Activated naive CD4-positive, alpha-beta T cell treated with Interleukin-2 at 50 U/mL for 16 hours (primary cell): ENCODE data around the gene FRG2.
"Not testable (repeated sequence)": the region's sequence is repeated elsewhere in the genome, so short reads cannot be mapped to it uniquely, and the experiment has no call there.

Experiments used
- DNase-seq: peaks from one replicate; pipeline ENCODE4 v3.0.0-alpha.2; 2020

Gene FRG2

DNA sequence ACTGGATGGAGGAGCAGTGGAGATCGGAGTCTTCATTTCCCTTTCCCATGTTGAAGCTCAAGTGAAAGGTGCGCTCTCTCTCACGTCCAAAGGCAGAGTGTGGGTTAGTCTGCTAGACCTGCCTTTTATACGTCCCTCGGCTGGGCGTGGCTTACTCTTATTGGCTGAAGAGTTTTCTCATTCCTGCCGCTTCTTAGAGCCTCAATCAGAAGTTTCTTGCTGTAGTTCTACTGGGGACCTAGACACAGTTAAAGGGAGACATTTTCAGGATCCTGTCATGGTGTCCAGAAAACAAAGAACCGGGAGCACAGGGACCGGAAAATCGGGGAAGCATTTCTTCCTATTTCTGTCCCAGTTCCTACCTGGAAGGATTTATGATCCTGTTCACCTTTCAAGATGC is at the start of gene FRG2:
Gene FRG2 (minus strand): TSS at position 101 of the 400 bp plus-strand sequence. CDS start 52 bp downstream, at position 49.
- DNase-seq, result not testable (repeated sequence)

DNA sequence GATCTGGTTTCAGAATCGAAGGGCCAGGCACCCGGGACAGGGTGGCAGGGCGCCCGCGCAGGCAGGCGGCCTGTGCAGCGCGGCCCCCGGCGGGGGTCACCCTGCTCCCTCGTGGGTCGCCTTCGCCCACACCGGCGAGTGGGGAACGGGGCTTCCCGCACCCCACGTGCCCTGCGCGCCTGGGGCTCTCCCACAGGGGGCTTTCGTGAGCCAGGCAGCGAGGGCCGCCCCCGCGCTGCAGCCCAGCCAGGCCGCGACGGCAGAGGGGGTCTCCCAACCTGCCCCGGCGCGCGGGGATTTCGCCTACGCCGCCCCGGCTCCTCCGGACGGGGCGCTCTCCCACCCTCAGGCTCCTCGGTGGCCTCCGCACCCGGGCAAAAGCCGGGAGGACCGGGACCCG is 41.3 kb upstream of the FRG2 start:
- DNase-seq, result not testable (repeated sequence)

DNA sequence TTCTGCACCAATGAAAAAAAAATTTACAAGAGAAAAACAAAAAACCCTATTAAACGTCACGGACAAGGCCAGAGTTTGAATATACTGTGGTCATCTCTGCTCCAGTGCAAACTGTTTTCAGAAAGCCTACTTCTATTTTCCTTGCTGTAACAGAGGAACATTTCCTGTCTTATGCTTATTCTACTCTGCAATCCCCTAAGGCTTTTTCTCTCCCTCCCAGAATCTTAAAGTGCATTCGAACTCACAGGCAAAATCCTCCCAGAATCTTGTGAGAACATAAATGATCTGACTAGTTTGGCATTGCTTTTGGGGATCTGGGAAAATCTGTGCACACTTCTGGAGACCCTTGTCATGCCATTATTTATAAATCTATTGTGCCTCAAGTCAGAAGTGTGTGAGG is 37.7 kb upstream of the FRG2 start:
- not testable (repeated sequence) for DNase-seq

DNA sequence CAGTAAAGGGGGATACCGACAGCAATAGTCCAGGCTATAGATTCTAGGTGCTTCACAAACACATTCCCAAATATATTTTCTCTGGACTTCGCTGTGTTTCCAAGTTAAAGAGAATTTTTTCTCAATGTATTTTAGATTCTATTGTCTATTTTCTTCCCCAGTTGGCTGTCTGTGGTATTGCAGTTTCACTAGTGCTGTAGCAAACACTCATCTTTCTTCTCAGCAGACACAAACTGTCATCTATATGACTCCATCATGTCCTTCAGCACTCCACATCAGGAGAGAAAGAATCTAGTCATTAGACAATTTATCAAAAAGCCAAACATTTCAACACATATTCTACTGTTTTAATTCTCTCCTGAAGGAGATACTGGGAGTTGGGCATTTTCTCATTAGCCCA is 37.3 kb upstream of the FRG2 start, which contains the start of gene DBET:
Gene DBET (plus strand): TSS at position 161 of the 400 bp plus-strand sequence.
- DNase-seq, result not testable (repeated sequence)

DNA sequence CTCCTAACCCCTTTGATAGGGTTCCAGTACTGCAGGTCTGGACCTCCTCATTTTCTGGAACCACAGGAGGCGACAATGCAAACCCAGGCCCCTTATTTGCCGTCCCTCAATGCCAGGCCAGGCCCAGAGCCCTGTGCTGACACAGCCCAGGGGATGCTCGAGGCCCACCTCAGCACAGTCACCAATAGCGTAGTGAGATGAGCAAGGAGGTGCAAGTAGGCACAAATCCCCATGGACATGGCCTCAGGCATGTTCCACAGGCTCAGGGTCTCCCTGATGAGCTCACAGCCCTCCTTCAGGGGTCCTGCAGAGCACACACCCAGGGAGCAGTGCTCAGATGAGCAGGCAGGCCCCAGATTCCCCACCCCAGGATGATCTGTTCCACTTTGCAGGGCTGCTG is 31.9 kb upstream of the FRG2 start:
- not testable (repeated sequence) for DNase-seq

DNA sequence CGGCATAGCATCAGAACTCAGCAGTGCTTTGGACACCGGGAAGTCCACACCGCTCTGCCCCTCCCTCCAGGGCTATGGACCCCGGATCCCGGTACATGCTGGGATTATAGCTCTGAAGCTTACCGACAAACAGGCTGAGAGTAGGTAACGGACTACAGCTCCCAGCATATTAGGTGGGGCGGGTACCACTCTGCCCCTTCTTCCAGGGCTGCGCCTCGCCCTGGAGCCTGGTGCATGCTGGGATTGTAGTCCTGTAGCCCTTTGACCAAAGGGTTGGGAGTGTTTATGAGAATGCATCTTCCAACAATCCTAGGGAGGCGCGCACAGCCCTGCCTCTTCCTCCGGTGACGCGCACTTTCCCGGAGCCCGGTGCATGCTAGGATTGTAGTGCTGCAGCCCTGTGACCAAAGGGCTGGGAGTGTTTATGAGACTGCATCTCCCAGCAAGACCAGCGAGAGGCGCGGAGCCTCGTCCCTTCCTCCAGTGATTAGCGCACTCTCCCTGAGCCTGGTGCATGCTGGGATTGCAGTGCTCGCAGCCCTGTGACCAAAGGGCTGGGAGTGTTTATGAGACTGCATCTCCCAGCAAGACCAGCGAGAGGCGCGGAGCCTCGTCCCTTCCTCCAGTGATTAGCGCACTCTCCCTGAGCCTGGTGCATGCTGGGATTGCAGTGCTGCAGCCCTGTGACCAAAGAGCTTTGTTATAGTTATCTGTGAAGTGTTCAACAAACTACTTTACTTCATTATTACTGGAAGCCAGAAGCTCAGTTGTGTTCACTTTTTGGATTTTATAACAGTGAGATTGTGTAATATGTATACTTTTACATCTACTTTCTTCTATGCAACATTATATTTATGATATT is 22.6 kb upstream of the FRG2 start:
- DNase-seq, result not testable (repeated sequence)

DNA sequence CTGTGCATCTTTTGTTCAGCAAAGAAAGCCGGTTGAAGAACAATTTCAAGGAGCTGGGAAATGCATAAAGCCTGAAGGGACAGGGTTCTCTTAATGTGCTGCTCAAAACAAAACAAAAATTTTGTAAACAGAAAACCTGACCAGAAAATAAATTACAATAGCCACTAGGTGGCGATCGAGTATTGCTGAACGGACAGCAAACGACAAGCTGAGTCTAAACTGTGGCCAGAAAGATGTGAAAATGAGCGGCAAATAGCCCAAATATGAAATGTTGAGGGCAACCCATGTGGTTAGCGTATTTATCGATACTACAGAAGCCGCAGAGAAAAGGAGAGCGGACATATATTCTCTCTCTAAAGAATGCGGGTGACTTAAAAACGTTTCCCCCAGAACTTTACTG is 20.6 kb upstream of the FRG2 start:
- not testable (repeated sequence) for DNase-seq

DNA sequence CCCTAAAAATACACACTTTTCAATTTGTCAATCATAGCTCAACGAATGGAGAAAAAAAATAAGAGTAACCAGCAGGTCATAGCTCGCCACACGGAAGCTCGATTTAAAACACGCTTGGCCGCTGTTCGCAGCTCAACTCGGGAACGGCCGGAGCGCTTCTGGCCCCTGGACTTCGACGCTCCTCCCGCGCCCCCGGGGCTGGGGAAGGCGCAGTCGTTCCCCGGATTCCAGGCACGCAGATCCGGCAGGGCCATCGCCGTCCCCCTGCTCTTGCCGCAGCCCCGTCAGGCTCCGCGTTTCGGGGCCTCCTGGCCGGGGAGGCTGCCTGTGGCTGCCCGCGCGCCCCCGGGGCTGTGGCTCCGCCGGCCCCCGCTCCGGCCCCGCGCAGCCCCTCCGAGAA is 13.8 kb upstream of the FRG2 start:
- DNase-seq, result not testable (repeated sequence)

DNA sequence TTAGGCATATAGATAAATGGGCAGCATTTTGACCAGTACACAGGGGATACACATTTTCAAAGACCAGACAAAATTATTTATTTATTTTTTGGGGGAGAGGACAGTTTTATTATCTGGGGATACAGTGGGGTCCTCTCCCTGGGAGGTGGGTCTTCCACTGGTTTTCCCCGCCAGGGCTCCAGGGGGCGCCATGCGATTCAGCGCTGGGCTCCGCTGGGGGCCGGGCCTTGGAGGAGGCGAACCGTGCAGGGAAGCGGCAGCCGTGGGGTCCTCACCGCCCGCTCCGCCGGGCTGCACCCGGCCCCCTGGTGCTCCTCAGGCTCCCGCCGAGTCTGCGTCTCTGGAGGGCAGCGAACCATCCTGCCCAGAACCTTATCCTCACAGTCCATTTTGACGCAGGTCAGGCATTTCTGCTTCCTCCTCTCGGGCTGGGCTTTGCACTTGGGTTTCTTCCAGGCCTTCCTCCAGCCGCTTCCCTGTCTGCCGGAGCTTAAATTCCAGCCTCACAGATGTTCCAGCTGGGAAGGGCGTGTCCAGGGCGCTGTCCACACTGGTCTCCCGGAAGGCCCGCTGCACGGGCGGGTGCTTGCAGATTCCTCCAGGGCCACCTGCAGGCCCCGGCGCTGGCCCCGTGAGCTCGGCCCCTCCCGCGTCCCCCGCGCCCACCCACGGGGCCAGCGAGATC is 10.8 kb upstream of the FRG2 start:
- not testable (repeated sequence) for DNase-seq

DNA sequence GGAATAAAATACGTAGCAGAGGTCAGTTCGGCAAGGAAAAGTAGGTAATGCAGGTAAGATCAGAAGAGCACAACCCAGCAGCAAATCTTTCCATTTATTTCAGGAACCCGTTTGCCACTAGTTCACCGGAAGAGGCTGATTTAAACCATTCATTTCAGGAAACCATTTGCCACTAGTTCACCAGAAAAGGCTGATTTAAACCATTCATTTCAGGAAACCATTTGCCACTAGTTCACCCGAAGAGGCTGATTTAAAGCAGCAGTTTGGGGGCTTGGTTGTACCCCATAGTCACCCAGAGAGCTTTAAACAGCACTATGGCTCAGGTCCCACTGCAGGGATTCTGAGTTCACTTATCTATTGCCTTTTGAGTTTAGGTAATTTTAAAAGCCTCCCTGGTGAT is 4.2 kb upstream of the FRG2 start:
- not testable (repeated sequence) for DNase-seq

DNA sequence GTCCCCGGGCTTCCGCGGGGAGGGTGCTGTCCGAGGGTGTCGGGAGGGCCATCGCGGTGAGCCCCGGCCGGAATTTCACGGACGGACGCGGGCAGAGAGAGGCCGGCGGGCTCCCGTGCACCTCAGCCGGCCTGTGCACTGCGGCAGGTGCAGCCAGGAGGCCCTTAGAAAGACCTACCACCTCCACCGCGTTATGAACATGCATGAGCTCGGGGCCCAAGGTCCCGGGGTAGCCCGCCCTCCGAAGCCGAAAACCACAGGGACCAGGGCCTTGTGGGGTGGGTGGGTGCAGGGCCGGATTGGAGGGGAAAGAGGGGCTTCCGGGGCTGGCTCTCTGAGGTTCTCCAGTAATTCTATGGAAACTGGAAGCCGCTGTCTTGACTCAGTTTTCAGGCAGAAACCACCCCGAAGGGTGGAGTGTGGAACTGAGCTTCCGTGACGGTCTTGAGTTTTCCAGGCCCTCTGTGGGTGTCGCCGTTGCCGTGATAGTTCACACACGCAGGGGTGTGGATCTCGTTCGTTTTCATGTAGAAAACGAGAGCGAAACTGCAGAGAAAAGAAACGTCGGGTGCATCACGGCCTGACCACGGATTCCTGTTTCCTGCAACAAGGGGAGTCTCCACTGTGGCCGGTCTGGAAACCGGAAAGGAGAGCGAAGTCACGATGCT is 4.3 kb downstream of the FRG2 start:
- not testable (repeated sequence) for DNase-seq

DNA sequence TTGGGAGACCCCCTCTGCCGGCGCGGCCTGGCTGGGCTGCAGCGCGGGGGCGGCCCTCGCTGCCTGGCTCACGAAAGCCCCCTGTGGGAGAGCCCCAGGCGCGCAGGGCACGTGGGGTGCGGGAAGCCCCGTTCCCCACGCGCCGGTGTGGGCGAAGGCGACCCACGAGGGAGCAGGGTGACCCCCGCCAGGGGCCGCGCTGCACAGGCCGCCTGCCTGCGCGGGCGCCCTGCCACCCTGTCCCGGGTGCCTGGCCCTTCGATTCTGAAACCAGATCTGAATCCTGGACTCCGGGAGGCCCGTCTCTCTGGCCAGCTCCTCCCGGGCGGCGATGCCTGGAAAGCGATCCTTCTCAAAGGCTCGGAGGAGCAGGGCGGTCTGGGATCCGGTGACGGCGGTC is 5.1 kb downstream of the FRG2 start:
- not testable (repeated sequence) for DNase-seq

DNA sequence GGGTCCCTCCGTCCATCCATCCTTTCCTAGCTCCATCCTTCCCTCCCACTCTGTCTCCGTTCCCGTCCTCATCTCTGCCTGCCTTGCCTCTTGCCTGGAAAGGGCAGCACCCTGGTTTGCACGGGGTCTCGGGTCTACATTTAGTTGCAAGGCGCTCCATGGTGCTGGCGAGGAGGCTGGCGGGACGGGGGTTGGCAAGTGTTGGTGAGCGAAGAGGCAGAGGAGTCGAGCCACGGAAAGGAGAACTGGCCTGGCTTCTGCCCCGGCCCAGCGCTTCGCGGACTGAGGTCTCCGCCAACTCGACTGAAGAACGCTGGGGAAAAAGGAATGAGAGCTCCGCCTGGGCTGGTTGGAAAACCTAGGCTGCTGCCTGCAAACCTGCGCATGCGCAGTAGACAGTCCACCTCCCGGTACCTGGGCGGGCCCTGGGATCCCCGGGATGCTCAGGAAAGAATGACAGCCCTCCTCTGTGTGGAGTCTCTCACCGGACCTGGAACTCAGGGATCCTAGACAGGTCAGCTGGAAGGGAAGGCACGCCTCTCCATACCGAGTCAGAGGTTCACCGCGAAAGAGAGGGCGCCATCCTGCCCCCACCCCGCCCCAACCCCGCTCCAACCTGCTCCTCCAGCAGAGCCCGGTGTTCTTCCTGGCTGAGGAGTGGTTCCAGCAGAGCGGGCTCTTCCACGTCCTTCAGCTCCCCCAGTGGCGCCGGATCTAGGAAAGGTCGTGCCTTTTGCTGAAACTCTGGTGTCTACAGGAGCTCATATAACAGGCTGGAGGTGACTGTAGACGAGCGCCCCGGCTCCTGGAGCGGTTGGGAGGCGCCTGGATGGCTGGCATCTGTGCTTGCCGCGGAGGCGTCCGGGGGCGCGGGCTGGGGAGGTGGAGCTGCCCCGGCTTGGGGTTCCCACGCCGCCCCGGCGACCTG is 6.0 kb downstream of the FRG2 start:
- DNase-seq, result peak; percentile 13

DNA sequence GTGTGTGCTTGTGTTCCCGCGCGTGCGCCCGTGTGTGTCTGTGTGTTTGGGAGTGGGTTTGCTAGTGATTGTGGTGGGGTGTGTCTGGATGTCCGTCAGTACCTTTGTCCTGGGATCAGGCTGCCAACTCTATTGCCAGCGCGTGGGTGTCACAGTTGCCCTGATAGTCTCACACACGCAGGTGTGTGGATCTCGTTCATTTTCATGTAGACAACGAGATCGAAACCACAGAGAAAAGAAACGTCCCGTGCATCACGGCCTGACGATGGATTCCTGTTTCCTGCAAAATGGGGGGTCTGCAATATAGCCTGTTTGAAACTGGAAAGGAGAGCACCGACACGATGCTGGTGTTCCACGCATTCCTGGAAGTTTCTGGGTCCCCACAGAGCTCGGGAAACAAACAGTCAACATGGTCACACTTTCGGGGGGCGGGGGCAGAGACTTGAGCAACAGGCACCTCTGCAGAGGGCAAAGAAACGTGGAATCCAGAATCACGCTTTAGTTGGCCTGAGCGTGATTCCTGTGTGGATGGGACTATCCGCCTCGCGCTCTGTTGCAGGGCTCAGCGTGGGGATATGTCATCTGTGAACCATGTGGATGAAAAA is 7.1 kb downstream of the FRG2 start:
- not testable (repeated sequence) for DNase-seq

DNA sequence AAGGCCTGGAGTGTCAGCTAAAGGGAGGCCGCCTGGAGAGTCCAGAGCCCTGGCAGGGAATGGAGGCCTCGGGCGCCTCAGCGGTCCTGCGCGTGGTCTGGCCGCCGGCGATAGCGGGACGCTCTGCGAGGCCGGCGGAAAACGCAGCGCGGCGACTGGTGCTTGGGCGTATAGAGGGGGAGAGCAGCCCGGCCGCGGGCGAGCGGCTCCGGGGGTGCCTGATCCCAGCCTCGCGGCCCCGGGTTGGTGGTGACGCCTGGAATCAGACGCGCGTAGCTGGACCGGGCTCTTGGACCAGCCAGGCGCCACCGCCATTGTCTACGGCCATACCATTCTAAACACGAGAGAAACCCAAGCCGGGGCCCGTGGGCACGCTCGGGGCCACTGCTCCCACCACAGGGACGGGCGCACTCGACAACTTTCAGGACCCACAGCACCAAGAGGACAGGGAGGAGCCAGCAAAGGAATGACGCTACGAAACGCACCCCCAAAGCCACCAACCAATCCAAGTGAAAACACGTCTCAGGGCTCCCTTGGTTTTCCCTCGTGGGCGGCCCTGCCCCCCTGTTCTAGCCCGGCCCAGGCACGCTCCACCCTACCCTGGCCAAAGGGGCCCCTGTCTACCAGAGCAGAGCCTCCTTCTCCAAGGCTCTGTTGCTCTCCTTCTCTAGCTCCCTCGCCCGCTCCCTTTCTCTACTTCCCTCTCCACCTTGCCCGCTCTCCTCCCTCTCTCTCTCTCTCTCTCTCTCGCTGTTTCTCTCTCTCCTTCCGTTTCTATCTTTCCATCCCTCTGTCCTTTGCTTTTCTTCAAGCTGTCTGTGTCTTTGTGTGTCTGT is 7.8 kb downstream of the FRG2 start:
- DNase-seq, result no peak

DNA sequence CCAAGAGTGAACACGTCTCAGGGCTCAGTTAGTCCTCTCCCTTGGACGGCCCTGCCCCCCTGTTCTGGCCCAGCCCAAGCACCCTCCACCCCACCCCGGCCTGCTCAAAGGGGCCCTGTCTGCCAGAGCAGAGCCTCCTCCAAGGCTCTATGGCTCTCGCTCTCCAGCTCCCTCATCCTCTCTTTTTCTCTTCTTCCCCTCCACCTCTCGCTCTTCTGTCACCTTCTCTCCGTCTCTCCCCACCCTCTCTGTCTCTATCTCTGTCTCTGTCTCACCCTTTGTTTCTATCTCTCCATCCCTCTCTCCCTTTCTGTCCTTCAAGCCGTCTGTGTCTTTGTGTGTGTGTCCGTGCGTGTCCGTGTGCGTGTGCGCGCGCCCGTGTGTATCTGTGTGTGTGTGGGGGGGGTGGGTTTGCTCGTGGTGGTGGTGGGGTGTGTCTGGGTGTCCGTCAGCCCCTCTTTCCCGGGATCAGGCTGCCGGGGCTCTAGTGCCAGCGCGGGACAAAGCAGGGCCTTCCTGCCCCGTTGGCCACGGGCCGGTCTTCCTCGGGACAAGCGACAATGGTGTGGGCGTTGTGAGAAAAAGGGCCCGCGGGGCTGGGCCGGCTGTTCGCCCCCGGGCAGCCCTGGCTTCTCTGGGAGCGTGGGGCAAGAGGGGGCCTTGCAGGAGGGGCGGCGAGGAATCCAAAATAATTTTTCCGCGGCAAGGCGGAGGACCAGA is 8.7 kb downstream of the FRG2 start:
- DNase-seq, result no peak

DNA sequence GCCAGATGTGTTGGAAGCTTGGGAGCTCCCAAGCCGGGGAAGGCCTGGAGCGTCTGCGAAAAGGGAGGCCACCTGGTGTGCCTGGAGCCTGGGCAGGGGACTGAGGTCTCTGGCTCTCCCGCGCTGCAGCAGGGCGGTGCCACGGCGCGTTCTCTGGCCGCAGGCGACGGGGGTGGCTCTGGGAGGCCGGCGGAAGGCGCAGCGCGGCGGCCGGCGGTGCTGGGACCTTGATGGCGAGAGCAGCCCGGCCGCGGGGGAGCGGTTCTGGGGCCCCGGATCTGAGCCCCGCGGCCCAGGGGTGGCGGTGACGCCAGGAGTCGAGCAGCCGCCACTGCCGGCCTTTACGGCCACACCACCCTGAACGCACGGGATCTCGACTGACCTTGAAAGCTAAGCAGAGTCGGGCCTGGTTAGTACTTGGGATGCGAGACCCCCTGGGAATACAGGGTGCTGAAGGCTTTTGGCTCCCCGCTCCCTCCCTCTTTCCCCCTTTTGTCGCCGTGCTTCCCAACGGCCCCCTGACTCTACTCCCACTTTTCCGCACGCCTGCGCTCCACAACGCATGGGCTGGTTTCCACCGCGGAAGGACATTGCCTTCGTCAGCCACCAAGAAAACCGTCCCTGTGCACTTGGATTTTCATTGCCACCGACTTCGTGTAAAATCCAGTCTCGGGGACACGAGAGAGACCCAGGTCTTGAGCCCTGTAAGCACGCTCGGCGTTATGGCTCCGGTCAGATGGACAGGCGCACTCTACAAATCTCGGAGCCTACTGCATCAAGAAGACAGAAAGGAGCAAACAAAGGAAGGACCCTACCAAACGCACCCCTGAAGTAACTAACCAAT is 9.5 kb downstream of the FRG2 start:
- no peak for DNase-seq

DNA sequence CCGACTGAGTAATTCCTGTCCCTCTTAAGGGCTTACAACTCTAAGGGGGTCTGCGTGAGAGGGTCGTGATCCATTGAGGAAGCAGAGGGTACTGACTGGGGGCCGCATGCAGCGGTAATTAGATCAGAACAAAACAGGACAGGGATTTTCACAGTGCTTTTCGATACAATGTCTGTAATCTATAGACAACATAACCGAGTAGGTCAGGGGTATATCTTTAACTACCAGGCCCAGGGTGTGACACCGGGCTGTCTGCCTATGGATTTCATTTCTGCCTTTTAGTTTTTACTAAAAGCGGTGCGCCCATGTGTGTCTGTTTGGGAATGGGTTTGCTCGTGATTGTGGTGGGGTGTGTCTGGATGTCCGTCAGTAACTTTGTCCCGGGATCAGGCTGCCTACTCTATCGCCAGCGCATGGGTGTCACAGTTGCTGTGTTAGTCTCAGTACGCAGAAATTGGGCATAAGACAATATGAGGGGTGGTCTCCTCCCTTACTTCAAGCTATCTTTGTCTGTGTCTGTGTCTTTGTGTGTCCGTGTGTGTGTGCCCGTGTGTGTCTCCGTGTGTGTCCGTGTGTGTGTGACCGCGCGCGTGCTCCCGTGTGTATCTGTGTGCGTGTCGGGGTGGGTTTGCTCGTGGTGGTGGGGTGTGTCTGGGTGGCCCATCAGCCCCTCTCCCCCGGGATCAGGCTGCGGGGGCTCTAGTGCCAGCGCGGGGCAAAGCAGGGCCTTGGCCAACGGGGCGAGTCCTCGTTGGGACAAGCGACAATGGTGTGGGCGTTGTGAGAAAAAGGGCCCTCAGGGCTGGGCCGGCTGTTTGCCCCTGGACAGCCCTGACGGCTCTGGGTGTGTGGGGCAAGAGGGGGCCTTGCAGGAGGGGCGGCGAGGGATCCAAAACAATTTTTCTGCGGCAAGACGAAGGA is 10.4 kb downstream of the FRG2 start:
- DNase-seq, result no peak
